ENCODE measurements around the gene PIGB. TPM values are rescaled to one million over a fixed set of nuclear protein-coding genes. Genes with fewer than 3 reads are reported as not detected.
A peak's percentile ranks its signal among the peaks of the same experiment; 100 is the strongest.

PIGB gene
- total and polyA plus RNA-seq, 2 of the 13 experiments (the other 11 are each of a cell fraction or from before 2014, with no cell fraction given) = 14.5 to 19.1 TPM

- TF ChIP-seq LRRFIP1 (CRISPR knock-in tag; conservative IDR thresholded peaks at IDR 0.05) = no peak
- TF ChIP-seq MLXIP (CRISPR knock-in tag; IDR thresholded peaks at IDR 0.05; ENCODE audit: borderline replicate concordance) = no peak
- peak; percentile 96 for TF ChIP-seq ZMYM4 (CRISPR knock-in tag; IDR thresholded peaks at IDR 0.05)
- no peak for TF ChIP-seq CSRNP2 (CRISPR knock-in tag; conservative IDR thresholded peaks at IDR 0.05; ENCODE audit: low read depth)
- peak; percentile 13 for TF ChIP-seq SKI (IDR thresholded peaks at IDR 0.05; ENCODE audit: partially characterized antibody)
- TF ChIP-seq PHF5A (CRISPR knock-in tag; IDR thresholded peaks at IDR 0.05; ENCODE audit: low read depth, unreplicated experiment) = no peak
- TF ChIP-seq HNF1B (CRISPR knock-in tag; IDR thresholded peaks at IDR 0.05) = 0 out of 2 replicates have a peak, but pooled peaks have one; percentile 33
- no peak for TF ChIP-seq ZNF672 (CRISPR knock-in tag; IDR thresholded peaks at IDR 0.05)
- TF ChIP-seq ATF1 (CRISPR knock-in tag; IDR thresholded peaks at IDR 0.05) = peak; percentile 81
- peak; percentile 33; the same call in 1 of the 2 replicates for TF ChIP-seq PITX1 (CRISPR knock-in tag; IDR thresholded peaks at IDR 0.05)
- no peak for TF ChIP-seq AKAP8 (CRISPR knock-in tag; IDR thresholded peaks at IDR 0.05)
- TF ChIP-seq RBM22 (optimal IDR thresholded peaks at IDR 0.05; ENCODE audit: low read length) = no peak
- TF ChIP-seq YEATS2 (CRISPR knock-in tag; IDR thresholded peaks at IDR 0.05; ENCODE audit: borderline replicate concordance) = peak; percentile 93
- no peak for TF ChIP-seq E2F5 (CRISPR knock-in tag; conservative IDR thresholded peaks at IDR 0.05)
- TF ChIP-seq ZNF138 (CRISPR knock-in tag; IDR thresholded peaks at IDR 0.05; ENCODE audit: low read depth) = no peak
- TF ChIP-seq REPIN1 (CRISPR knock-in tag; IDR thresholded peaks at IDR 0.05; ENCODE audit: borderline replicate concordance, low read depth) = peak; percentile 76; the same call in 1 of the 2 replicates
- TF ChIP-seq EED (CRISPR knock-in tag; IDR thresholded peaks at IDR 0.05) = no peak
- peak; percentile 93 for TF ChIP-seq XRCC5 (optimal IDR thresholded peaks at IDR 0.05; ENCODE audit: low read length)
- no peak for TF ChIP-seq NFE2L1 (CRISPR knock-in tag; IDR thresholded peaks at IDR 0.05; ENCODE audit: borderline replicate concordance)
These were observed at the start of gene PIGB, which contains the start of gene PIGBOS1 (continued) for GRCh38 chr15:55318588-55319494.

Measured in HepG2 (cell line).